RWPE2 (cell line): ENCODE data around the gene CCDC141.

ENCODE experiments used
- ATAC-seq: fragments of 200-7000 bp; cut with Tn5 transposase; 3 replicates; pipeline ENCODE4 v1.9.1; 2021; ENCODE audit warnings: low read depth
- DNase-seq: peaks from one replicate; pipeline ENCODE4 v3.0.0-alpha.2; 2020; ENCODE audit warnings: low spot score
- H3K27ac ChIP-seq: fragments of 450-650 bp; 2 replicates; pipeline ENCODE4 v1.5.1; 2017; ENCODE audit warnings: mild to moderate bottlenecking; ENCODE audit not compliant: poor library complexity, severe bottlenecking
- H3K27me3 ChIP-seq: fragments of 250-450 bp; sonication (Bioruptor Pico); 2 replicates; pipeline ENCODE4 v1.5.1; 2021; ENCODE audit warnings: mild to moderate bottlenecking, moderate library complexity; ENCODE audit not compliant: insufficient read depth, poor library complexity, severe bottlenecking
- H3K36me3 ChIP-seq: fragments of 250-450 bp; sonication (Bioruptor Pico); 2 replicates; pipeline ENCODE4 v1.5.1; 2020; ENCODE audit warnings: low read depth, mild to moderate bottlenecking, moderate library complexity
- H3K4me1 ChIP-seq: fragments of 250-450 bp; sonication (Bioruptor Pico); 2 replicates; pipeline ENCODE4 v1.5.1; 2021; ENCODE audit warnings: mild to moderate bottlenecking, moderate library complexity; ENCODE audit not compliant: insufficient read depth, poor library complexity, severe bottlenecking
- H3K4me3 ChIP-seq: fragments of 250-450 bp; sonication (Bioruptor Pico); 2 replicates; pipeline ENCODE4 v1.5.1; 2021; ENCODE audit warnings: mild to moderate bottlenecking, moderate library complexity; ENCODE audit not compliant: severe bottlenecking
- H3K9me3 ChIP-seq: fragments of 250-450 bp; sonication (Bioruptor Pico); 2 replicates; pipeline ENCODE4 v1.5.1; 2021; ENCODE audit warnings: mild to moderate bottlenecking, moderate library complexity; ENCODE audit not compliant: severe bottlenecking
- TF ChIP-seq, protein P1 (sequence below): fragments of 450-650 bp; IDR thresholded peaks from one replicate; pipeline ENCODE4 v1.5.1; 2017; ENCODE audit warnings: mild to moderate bottlenecking, moderate library complexity; ENCODE audit not compliant: poor library complexity, severe bottlenecking

The CCDC141 gene

DNA sequence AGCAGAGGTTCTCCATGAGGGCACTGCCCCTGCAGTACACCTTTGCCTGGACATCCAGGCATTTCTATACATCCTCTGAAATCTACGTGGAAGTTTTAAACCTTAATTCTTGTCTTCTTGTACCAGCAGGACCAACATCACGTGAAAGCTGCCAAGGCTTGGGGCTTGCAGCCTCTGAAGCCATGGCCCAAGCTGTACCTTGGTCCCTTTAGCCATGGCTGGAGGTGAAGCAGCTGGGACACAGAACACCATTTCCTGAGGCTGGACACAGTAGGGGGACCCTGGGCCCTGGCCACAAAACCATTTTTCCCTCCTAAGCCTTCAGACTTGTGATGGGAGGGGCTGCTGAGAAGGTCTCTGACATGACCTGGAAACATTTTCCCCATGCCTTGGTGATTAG is 32.8 kb upstream of the CCDC141 start:
- Histone ChIP-seq H3K36me3 (no peaks in the 10 kb centered on the region), H3K27ac (no peak overlapping the region), H3K4me1 (no peaks in the 10 kb centered on the region), H3K4me3 (no peak overlapping the region), H3K9me3 (no peaks in the 10 kb centered on the region), H3K27me3 (no peaks in the 10 kb centered on the region)
- TF ChIP-seq, protein P1, sequence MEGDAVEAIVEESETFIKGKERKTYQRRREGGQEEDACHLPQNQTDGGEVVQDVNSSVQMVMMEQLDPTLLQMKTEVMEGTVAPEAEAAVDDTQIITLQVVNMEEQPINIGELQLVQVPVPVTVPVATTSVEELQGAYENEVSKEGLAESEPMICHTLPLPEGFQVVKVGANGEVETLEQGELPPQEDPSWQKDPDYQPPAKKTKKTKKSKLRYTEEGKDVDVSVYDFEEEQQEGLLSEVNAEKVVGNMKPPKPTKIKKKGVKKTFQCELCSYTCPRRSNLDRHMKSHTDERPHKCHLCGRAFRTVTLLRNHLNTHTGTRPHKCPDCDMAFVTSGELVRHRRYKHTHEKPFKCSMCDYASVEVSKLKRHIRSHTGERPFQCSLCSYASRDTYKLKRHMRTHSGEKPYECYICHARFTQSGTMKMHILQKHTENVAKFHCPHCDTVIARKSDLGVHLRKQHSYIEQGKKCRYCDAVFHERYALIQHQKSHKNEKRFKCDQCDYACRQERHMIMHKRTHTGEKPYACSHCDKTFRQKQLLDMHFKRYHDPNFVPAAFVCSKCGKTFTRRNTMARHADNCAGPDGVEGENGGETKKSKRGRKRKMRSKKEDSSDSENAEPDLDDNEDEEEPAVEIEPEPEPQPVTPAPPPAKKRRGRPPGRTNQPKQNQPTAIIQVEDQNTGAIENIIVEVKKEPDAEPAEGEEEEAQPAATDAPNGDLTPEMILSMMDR: no peak
- ATAC-seq (no peak), DNase-seq (no peak)

GRCh38 chr2:179081954-179082353 is 32.0 kb upstream of the CCDC141 start:
- TF ChIP-seq, protein P1: no peak
- no peak for ATAC-seq
- Histone ChIP-seq H3K4me1 (no peaks in the 10 kb centered on the region), H3K27me3 (no peaks in the 10 kb centered on the region), H3K9me3 (no peaks in the 10 kb centered on the region), H3K4me3 (no peak overlapping the region), H3K27ac (no peak overlapping the region), H3K36me3 (no peaks in the 10 kb centered on the region)
- no peak for DNase-seq

GRCh38 chr2:179072527-179072926 is 22.6 kb upstream of the CCDC141 start:
- Histone ChIP-seq H3K27me3 (no peaks in the 10 kb centered on the region), H3K4me3 (no peak overlapping the region), H3K9me3 (no peaks in the 10 kb centered on the region), H3K4me1 (no peaks in the 10 kb centered on the region), H3K27ac (no peak overlapping the region), H3K36me3 (no peaks in the 10 kb centered on the region)
- ATAC-seq (no peak), DNase-seq (no peak)
- TF ChIP-seq, protein P1: no peak

GRCh38 chr2:179071810-179072355 is 21.9 kb upstream of the CCDC141 start:
- H3K27ac ChIP-seq: no peak overlapping the region
- no peak overlapping the region for H3K4me3 ChIP-seq
- DNase-seq (no peak), ATAC-seq (no peak)
- no peaks in the 10 kb centered on the region for H3K4me1 ChIP-seq
- no peaks in the 10 kb centered on the region for H3K36me3 ChIP-seq
- H3K27me3 ChIP-seq: no peaks in the 10 kb centered on the region
- H3K9me3 ChIP-seq: no peaks in the 10 kb centered on the region
- TF ChIP-seq, protein P1: no peak

DNA sequence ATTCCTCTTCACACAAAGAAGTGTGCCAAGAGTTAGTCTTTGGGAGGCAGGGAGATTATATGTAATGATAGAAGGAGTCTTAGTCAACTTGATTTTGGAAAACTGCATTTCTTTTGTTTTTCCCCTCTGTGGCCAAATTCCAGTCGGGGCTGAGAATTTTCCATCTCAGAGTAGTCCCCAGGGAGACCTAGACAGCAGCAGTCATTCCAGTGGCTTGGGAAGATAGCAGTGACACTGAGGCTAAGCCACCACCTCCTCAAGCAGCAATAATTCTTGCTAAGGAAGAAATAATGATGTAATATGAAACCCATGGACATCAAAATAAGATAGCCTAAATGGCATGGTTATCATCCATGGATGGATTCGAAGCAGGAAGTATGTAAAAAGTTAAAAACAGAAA is 21.0 kb upstream of the CCDC141 start:
- H3K27ac ChIP-seq: no peak overlapping the region
- H3K27me3 ChIP-seq: no peaks in the 10 kb centered on the region
- DNase-seq (no peak), ATAC-seq (no peak)
- TF ChIP-seq, protein P1: no peak
- H3K36me3 ChIP-seq: no peaks in the 10 kb centered on the region
- no peaks in the 10 kb centered on the region for H3K4me1 ChIP-seq
- H3K4me3 ChIP-seq: no peak overlapping the region
- H3K9me3 ChIP-seq: no peaks in the 10 kb centered on the region
